ENCODE data around the gene PLD1. TPM values are rescaled to one million over a fixed set of nuclear protein-coding genes. Genes with fewer than 3 reads are reported as not detected.

Gene PLD1
- total and polyA plus RNA-seq, 2 of the 8 experiments (the other 6 are each of a cell fraction or from before 2014, with no cell fraction given): 1.2 to 2.6 TPM

- H3K36me3 ChIP-seq (ENCODE audit: control insufficient read depth in 2 of 4, insufficient read depth in 4 of 4, low read length in 3 of 4): no peaks in the 10 kb centered on the region
- H2AFZ ChIP-seq (ENCODE audit: low read length): no peak overlapping the region
- H2BK5ac ChIP-seq (ENCODE audit: low read depth, low read length): no peak overlapping the region
- no peaks in the 10 kb centered on the region for H3K79me2 ChIP-seq (ENCODE audit: control insufficient read depth in 1 of 2, insufficient read depth in 2 of 2, low read length in 2 of 2)
- no peak overlapping the region for H2BK20ac ChIP-seq (ENCODE audit: low read length)
- H3K4me2 ChIP-seq (ENCODE audit: insufficient read depth in 1 of 2, low read depth in 2 of 2, low read length in 2 of 2): no peak overlapping the region
- H3K56ac ChIP-seq (replicated peaks; ENCODE audit: insufficient read length, low read depth, low read length): no peak overlapping the region
- H3K14ac ChIP-seq (ENCODE audit: insufficient read length): no peak overlapping the region
- FAIRE-seq (no peak), DNase-seq (ENCODE audit: low read depth in 1 of 2, low spot score in 2 of 2) (no peak)
- H4K91ac ChIP-seq (replicated peaks; ENCODE audit: insufficient read length, low read length): no peak overlapping the region
- no peak overlapping the region for H3K4ac ChIP-seq (replicated peaks; ENCODE audit: insufficient read length, low read depth, low read length)
- H3K27me3 ChIP-seq (replicated peaks in 1 of 4; ENCODE audit: control insufficient read depth in 3 of 4, extremely low read depth in 1 of 4, insufficient read depth in 3 of 4, low read length in 3 of 4): no peaks in the 10 kb centered on the region
- POLR2A ChIA-PET (ENCODE audit: partially characterized antibody): no interaction called here
- H3K23me2 ChIP-seq (ENCODE audit: low read depth, low read length): no peaks in the 10 kb centered on the region
- CTCF ChIA-PET (ENCODE audit: partially characterized antibody): no interaction called here
- H4K5ac ChIP-seq (ENCODE audit: insufficient read length, low read depth, low read length): no peak overlapping the region
- no peaks in the 10 kb centered on the region for H4K20me1 ChIP-seq (replicated peaks in 1 of 2; ENCODE audit: control insufficient read depth in 1 of 2, insufficient read depth in 2 of 2, low read length in 2 of 2)
- H3K18ac ChIP-seq (ENCODE audit: extremely low read depth, low read length): no peak overlapping the region
- H3K27ac ChIP-seq (ENCODE audit: low read depth, low read length): no peak overlapping the region
- H3K79me1 ChIP-seq (ENCODE audit: low read depth, low read length): no peaks in the 10 kb centered on the region
- no peaks in the 10 kb centered on the region for H3K9me3 ChIP-seq (ENCODE audit: insufficient read depth in 2 of 2, low read depth in 1 of 2, low read length in 1 of 2)
- H2BK12ac ChIP-seq (ENCODE audit: low read depth, low read length): no peak overlapping the region
- H4K8ac ChIP-seq (ENCODE audit: extremely low read depth, insufficient read depth, low read length): no peak overlapping the region
- H3K23ac ChIP-seq (ENCODE audit: insufficient read length): no peak overlapping the region
- H2BK120ac ChIP-seq (replicated peaks; ENCODE audit: low read depth, low read length): no peak overlapping the region
- H3K4me3 ChIP-seq (ENCODE audit: extremely low read depth in 1 of 4, insufficient read depth in 2 of 4, low read depth in 3 of 4, low read length in 4 of 4): no peak overlapping the region
- no peak overlapping the region for H2AK5ac ChIP-seq (ENCODE audit: low read depth, low read length)
- no peak overlapping the region for H3K9ac ChIP-seq (replicated peaks in 1 of 4; ENCODE audit: extremely low read depth in 1 of 4, low read depth in 3 of 4, low read length in 3 of 4)
- H3K4me1 ChIP-seq (replicated peaks in 1 of 4; ENCODE audit: control insufficient read depth in 3 of 4, insufficient read depth in 4 of 4, low read length in 3 of 4): no peaks in the 10 kb centered on the region
- H2BK15ac ChIP-seq (ENCODE audit: low read length): no peak overlapping the region
- TF ChIP-seq EP300 (IDR thresholded peaks at IDR 0.05; ENCODE audit: borderline replicate concordance in 1 of 2, low read depth in 2 of 2, low read length in 2 of 2) (no peak), CHD2 (IDR thresholded peaks at IDR 0.05; ENCODE audit: low read length) (no peak)
Observed at GRCh38 chr3:171690281-171690680, 120.0 kb downstream of the PLD1 start.

Measured in H1 (cell line).